Activated CD4-positive, CD25-positive, alpha-beta regulatory T cell (primary cell): ENCODE data around the gene ADGRL2.

Experiments
- DNase-seq, 4 experiments: peaks; one replicate each; lab custom pipeline; 2025; lab: John Stamatoyannopoulos, UW

The ADGRL2 gene

DNA sequence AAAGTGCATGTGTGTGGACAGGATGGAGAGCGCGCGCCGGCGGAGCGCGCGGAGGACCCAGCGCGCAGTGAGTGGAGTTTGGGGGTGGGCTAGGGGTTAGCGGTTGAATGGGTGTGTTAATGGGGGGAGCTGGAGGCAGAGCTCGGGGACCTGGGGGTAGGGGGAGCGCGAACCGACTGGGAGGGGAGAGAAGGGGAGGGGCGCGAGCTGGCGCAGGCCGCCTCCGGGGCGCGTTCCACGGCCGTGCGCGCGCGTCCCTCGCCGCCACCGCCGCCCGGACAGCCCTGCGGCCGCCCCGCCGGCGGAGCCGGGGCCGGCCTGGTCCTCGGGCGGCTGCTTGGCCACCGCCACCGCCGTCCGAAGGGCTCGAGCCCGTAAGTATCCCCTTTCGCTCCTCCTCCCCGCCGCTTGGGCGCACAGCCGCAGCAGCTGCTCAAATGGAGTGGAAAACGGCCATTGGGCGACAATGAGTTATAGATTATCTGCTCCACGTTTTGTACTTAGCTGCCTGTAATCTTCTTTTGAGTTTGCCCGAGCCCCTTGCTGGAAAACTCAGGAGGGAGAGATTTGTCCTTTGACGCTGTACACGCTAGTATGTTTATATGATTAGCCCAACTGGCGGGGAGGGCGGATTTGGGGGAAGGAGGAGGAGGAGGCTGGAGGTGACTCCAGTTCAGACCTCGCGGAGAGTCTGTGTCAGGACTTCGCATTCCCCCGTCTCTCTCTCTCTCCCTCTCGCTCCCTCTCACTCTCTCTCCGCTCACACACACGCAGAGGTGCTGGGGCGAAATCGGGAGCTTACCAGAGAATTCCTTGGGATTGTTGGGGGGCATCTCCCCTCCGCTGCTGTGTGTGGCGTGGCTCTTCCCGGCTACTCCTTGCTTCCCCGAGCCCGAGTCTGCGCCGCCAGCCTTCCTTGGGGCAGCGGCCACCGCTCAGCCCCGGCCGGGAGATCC, at the start of gene ADGRL2:
TSS of gene ADGRL2 (plus strand) at position 240 of the 956 bp plus-strand sequence. CDS start 36,051 bp downstream, outside the sequence.
- DNase-seq = no peak

DNA sequence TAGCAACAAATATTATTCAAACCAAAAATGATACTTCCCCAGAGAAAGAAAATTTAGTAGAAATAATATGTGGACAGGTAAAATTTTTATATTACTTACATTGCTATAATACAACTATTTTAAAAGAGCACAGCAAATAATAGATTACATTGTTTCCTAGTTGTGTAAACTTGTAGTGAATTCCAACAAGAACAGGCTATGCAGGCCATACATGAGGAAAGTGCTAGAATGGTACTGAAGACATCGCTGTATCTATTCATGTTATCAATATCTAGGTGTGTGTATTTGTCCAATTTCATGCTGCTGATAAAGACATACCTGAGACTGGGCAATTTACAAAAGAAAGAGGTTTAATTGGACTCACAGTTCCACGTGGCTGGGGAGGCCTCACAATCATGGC, 47.9 kb upstream of the ADGRL2 start:
- no peak for DNase-seq

DNA sequence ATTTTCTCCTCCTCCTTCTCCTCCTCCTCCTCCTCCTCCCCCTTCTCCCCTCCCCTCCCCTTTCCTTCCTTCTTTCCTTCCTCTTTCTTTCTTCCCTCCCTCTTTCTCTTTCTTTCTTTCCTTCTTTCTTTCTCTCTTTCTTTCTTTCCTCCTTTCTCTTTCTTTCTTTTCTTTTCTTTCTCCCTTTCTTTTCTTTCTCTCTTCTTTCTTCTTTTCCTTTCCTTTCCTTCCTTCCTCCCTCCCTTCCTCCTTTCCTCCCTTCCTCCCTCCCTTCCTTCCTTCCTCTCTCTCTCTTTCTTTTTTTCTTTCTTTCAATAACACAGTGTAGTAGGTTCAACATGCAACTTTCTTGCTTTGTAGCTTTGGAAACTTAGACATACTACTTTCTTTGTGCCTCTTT, 46.3 kb upstream of the ADGRL2 start:
- DNase-seq = no peak

DNA sequence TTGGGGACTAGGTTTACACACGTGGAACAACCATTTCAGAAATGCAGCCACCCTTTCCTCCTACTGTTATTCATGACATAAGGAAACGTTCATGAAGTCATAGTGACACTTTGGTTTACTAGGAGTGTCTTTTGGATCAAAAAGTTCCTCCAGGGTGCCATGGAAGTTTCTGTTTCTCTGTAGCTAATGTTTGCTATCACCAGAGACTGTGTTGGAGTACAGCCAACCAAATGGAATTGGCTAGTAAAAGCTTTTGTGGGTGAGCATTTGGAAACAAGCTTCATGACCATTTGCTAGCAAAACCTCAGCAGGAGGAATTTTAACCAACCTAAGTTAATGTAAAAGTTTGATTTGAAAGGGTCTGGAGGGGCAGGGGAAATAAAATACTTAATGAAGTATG, 43.9 kb upstream of the ADGRL2 start:
- DNase-seq = no peak

DNA sequence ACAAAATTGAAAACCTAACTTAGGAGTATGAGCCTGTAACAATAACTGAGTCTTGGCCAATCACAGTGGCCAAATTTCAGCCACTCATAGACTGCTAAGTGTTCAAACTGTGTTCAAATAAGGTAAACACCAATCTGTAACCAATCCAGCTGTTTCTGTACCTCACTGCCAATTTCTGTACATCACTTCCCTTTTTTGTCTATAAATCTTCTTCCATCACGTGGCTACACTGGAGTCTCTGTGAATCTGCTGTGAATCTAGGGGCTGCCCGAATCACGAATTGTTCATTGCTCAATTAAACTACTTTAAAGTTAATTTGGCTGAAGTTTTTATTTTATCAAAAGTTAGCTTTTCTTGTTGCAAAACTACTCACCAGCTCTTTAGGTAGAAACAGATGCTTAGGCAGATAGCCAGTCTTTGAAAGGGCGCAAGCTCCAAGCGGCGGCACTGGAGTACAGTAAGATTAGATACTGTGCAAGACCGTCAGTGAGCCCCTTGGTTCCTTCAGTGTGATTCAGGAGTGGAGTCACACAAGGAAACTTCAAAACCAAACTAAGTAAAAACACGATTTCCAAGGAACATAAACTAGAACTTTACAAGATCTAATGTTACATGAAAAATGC, 43.2 kb upstream of the ADGRL2 start:
- DNase-seq = no peak

DNA sequence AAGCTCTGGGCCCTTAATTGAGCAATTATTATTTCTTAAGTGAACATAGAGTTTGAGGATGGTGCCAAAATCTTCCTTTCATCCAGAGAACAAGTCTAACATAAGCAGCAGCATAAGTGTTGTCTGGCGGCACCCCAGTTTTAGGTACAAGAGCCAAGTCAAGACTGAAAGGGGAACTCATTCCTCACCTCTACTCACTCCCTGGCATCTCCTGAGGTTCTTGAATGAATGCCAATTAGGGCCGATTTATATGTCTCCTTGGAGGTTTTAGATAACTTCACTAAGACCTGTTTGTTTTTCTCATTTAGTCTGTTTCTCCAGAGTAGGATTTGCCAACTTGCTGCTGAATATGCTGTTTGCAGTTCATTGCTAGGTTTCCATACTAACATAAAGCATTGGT, 42.6 kb upstream of the ADGRL2 start:
- no peak for DNase-seq

DNA sequence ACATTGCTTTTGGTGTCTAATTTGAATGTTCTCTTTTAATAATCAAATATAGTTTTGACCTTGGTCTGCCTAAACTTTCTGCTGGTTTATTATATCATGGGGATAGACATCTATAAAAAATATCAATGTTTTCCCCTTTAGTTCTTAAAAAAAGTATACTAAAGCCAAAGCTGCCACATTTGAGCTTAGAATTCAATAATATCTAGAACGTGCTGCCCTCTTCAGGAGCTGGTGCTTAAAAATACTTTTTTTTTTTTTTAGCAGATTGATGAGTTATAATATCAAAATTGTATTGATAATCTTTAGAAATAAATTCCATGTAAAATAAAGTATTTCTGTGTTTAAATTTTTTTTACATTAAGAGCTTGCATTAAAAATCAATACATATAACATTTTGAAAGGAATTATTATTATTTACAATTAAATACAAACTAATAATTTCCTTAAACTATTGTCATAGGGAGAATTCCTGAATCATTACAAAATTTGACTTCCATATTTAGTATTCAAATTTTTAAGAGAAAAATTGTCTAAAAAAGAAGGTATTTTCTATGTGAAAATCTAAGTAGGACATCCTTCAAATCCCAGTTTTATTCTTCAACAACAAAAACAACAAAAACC, 40.1 kb upstream of the ADGRL2 start:
- no peak for DNase-seq

DNA sequence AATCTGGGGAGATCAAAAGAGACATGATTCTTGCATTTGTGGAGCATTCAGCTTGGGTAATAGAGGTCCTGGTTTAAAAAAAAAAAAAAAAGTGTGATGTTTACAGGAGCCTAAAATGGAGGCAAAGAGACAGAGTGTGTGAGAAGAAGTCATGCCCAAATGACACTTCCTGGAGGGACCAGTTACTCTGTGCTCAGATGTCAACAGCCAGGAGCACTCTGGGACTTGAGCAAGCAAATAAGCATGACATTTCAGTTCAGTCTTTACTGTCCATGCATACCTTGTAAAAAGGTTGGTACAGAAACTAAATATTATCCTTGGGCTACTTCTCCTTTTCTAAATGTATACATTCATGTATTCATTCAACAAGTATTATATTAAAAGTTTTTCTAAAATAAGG, 25.2 kb upstream of the ADGRL2 start:
- no peak for DNase-seq

DNA sequence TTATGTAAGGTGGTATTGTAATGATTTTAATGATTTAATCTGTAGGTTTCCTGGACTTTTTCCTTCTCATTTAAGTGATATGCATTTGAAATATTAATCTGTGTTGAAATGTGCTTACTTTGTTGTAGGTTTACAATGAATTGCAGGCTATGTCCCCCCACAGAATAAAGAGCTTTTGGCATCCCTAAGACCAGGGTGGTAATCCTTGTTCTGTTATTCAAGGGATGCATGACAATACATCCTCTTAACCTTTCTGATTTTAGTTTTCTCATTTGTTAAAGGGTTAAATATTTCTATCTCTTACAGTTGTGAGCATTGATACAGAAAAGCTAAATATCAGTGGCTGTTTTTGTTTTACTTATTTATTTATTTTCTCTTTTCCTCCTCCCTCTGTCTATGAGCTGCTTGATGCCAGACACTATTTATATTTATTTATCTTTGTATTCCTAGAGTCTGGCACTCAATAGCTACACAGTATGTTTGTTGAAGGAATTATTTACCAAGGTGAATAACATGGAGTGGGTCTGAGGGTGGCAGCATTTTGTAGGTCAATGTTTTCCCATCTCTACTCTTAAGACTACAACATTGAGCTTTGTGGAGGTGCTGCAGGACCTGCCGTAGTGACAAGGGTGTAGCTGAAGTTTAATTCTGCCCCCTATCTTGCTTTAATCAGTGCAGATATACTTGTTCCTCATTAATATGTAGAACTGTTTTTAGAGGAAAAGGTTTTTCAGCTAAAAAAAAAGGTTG, 19.9 kb upstream of the ADGRL2 start:
- no peak for DNase-seq

DNA sequence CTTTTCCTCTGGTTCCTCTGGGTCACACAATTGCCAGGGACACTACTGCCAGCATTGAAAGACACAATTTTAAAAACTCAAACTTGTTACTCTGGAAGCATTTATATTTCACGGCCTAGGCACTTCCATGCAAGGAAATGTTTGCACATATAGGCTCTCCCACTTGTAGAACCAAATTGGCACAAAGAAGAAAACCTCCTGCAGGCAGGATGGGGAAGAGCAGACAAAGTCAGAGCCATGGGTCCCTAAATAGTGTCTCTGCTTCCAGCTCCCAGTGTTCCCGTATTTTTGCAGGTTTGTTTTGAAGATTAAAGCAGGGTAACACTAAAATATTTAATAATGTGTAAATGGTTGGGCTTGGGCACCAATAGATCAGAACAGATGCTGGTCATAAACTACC, 19.0 kb upstream of the ADGRL2 start:
- no peak for DNase-seq

DNA sequence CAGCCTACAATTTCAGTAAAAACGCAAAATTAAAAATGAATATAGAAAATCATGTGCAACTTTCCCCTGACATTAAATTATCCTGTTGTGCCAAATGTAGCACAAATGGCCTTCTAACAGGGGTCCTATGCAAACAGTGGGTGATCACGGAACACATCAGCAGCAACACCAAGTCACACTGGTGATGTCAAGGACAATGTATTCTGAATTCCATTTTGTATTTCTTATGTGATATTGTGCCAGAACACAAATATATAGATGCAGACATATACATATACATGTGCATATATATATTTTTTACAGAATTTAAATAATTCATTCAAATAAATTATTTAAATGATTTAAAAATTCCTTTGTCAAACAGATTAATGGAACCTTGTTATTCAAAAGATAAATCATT, 8.6 kb upstream of the ADGRL2 start:
- DNase-seq = no peak

DNA sequence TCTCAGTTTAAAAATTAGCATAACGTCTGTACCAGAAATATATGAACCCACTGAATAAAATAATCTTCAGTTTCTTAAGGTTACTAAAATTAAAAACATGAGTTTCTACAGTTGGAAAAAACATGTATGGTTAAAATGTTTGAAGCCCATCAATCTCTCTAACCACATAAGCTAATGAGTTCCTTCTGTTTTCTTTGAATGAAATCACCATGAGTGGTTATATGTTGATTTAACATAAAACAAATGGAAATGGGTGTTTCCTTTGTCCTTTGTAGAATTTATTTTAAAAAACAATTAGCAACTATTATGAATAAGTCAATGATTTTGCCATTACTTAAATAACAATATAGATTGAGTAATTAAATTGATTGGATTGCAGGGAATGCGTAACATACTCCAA, 3.0 kb upstream of the ADGRL2 start:
- DNase-seq = no peak

DNA sequence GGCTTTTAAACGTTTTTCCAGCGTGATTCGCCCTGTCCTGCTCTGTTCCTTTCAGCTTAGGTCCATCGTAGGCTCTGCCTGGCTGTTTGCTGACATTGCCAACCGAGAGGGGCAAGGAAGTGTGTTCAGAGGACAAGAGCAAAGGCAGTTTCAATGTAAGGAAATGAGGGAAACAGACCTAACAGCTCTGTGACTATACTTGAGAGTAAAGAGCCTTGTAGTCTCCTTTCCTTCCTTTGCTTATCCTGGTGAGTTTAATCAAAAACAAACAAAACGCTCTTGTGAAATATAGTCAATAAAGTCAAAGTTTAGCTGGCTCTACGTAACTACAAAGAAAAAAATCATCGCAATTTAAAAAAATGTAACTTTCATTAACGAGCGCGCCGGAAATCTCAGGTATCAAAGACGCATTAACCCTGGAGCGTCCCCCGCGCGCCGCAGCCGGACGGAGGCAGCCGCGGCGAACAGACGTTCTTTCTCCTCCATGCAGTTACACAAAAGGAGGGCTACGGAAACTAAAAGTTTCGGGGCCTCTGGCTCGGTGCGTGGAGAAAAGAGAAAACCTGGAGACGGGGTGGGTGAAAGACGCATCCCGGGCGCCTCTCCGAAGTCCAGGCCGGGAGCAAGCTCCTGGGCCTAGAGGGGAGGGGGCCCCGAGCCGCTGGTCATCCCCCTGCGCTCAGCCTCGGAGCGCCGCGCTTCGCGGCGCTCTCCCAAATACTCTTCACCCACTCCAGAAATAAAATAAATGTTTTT, 617 bp upstream of the ADGRL2 start:
- DNase-seq = no peak

DNA sequence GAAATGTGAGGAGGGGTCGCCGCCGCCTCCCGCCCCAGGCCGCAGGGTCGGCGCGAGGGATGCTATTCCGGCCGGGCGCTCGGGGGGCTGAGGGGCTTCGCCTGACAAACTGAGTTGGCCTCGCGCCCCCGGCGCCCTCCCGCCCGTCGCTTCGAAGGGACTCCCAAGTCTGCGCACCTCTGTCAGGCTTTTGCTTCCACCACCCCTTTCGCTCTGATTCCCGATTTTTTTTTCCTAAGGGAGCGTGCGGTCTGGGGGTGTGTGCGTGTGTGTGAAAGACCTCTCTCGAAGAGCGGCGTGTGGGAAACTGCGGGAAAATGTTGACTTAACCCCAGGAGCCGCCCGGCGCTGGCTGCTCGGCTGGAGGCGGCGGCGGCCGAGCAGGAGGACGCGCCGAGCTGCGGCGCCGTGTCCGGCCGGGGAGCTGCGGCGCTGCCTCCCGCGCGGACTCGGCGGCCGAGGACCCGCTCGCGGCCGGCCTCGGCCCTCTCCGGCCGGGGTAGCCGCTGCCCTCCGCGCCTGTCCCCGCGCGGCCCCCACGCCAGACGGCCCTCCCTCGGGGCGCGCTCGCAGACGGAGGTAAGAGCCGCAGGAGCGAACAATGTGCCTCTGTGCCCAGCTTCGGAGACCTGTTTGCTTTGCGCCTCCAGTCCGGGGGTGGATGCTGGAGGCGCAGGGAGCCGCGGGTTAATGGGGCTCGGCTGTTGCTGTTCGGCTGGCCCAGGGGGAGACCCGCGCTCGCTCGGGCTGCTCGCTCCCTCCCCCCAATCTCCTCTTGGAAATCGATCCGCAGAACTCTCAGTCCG, 1.1 kb downstream of the ADGRL2 start:
- no peak for DNase-seq

DNA sequence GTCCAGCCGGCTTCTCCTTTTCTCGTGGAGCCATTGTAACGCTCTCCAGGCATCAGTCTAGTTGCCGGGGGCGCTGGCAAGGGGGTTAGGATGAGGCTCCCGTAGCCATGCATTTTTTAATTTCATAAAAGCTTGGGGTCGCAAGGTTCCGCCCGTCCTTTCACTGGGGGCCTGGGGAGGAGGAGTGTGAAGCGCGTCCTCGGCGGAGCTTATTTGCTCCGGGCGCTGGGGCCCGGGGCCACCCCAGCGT, 1.6 kb downstream of the ADGRL2 start:
- no peak for DNase-seq

DNA sequence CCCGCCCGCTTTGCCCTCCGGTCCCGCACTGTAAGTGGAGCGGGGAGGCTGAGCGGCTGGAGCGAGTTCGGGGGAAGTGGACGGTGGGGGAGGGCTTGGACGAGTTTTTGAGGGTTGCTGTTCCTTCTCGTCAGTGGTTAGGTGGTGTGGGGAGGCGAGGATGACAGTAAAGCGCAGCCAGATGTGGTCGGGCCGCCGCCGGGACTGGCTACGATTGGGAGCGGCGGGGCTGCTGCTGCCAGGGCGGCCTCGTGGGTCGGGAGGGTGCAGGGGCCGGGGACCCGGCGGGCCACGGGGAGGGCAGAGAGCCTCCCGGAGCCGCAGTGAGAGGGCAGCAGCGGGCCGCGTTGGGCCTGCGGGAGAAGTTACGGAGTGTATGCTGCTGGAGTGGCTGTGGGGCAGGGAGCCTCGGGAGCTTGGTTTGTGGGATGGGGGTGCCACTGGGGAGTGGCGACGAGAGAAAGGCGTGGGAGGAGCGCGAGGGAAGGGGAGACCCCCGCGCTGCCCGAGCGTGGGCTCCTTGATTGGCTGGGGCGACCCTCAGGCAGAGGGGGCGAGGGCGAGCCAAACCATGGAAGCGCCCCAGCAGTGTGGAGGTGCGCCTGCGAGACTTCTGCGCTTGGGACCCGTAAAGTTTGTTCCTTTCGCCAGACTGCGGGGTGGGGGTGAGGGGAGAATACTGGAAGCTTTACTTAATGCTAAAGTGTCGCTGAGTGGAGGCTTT, 2.1 kb downstream of the ADGRL2 start:
- no peak for DNase-seq

DNA sequence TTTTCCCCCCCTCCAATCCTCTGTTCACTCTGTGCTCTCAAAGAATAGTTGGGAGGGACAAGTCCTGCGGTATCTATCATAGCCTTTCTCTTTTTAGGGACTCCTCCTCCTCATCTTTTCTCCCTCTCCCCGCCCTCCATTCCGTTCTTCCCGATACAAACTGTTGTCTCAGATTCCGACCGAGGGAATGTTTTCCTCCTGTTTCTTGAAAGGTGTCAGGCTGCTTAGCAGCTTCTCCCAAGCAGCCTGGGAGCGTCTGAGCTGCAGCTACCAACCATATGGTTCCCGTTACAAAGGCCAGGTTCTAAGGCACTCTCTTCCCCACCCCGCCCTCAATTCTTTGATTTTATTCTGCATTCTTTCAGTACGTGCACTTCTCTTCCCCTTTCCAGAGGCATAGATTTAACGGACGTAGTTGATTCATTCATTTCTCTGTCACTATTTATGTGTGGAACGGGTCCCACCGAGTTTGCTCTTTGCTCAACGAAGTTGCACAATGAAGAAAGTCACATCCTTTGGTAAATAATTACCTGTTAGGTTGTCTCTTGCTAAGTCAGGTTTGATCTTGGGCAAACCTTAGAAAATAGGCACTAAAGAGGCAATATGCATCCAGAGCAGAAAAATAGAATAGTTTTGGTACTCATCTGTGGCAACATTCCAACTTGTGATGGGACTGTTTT, 2.8 kb downstream of the ADGRL2 start:
- DNase-seq = no peak

DNA sequence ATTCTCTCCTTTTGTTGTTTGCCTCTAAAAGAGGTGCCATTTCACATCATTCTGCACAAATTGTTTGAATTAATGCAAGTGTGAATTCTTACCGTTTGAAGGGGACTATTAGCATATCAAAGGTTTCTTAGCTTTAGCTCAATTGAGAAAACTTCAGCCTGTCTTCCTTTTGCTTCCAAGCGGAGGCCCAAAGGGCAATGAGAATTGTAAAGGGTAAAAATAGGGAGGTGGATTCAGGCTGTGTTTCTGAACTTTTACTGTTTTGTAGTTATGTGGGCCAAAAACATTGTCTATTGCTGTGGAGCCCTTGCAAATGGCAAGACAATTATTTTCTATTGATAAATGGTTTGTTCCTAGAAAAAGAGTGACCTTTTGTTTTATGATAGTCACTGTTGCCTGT, 3.6 kb downstream of the ADGRL2 start:
- no peak for DNase-seq

DNA sequence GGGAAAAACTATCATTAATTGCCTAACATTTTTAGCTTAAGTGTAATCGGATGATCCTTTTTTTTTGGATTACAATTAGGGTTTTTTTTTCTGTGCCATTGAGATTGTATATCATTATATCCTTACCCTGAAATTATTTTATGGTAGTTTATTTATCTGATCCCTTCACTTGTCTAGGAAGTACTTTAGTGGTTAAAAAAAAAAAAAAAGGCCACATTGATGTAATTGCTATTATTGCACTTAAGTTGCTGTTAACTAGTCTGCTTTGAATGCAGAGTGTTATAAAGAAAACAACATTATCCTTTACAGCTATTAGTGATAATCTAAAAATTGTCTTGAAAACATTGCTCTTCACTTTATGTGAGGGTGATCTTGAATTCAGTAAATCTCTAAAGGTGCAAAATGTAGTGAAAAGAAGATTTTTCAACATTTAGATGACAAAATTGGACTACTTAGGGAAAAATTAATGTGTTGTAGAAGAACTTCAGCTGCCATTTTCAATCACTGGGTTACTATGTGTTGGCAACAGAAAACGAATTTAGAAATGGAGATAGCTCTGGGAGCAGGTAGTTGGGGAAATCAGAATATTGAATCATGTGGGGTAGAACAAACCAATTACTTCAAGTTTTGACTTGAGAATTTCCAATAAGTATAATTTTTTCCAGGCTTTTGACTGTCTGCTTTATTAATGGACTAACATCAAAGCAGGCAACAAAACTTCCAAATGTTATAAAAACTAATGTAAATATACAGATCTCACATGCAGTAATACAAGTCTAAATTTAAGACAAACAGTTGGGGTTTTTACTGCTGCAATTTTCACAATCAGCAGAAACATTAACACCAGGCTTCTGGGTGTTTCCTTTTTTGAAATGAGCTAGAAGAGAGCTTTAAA, 5.0 kb downstream of the ADGRL2 start:
- DNase-seq = no peak
